IPS DF 6.9 (cell line): ENCODE measurements around the gene CCND1.

Experiments
- DNase-seq: peaks from one replicate; pipeline ENCODE4 v3.0.0-alpha.2; 2013; ENCODE audit warnings: low read depth, low spot score
- H3K27ac ChIP-seq: one replicate; pipeline ENCODE4 v1.5.1; 2013; ENCODE audit warnings: low read length, control low read depth
- H3K27me3 ChIP-seq: 2 replicates; pipeline ENCODE4 v1.6.1; 2013; ENCODE audit warnings: mild to moderate bottlenecking, low read length; ENCODE audit not compliant: control insufficient read depth, insufficient read depth
- H3K36me3 ChIP-seq: 2 replicates; pipeline ENCODE4 v1.6.1; 2013; ENCODE audit warnings: low read length; ENCODE audit not compliant: control insufficient read depth, insufficient read depth
- H3K4me1 ChIP-seq: 2 replicates; pipeline ENCODE4 v1.6.1; 2013; ENCODE audit warnings: low read length; ENCODE audit not compliant: control insufficient read depth, insufficient read depth
- H3K4me3 ChIP-seq: 2 replicates; pipeline ENCODE4 v1.5.1; 2013; ENCODE audit warnings: mild to moderate bottlenecking, low read length
- H3K9me3 ChIP-seq: 2 replicates; pipeline ENCODE4 v1.6.1; 2013; ENCODE audit warnings: low read length, inconsistent platforms; ENCODE audit not compliant: control insufficient read depth, insufficient read depth
- WGBS: extraction: QIAGEN DNeasy Blood & Tissue Kit; methylation state at CpG from one replicate; pipeline ENCODE4 v1.1.7; 2013; ENCODE audit warnings: mixed read lengths, missing lambda C conversion rate; ENCODE audit not compliant: insufficient read length, insufficient coverage; 5-methylcytosine and 5-hydroxymethylcytosine counted together

The CCND1 gene

GRCh38 chr11:69660001-69660500, 19.1 kb downstream of the CCND1 start:
- Histone ChIP-seq H3K27me3 (no peaks in the 10 kb centered on the region), H3K27ac (no peak overlapping the region), H3K4me3 (no peak overlapping the region), H3K4me1 (peaks cover 9% of the 10 kb centered on the region), H3K9me3 (no peaks in the 10 kb centered on the region), H3K36me3 (no peaks in the 10 kb centered on the region)
- whole genome bisulfite sequencing = no CpG with 5 or more reads among the region's 4 CpGs
- DNase-seq = no peak

- Histone ChIP-seq H3K27ac (no peak overlapping the region), H3K27me3 (no peaks in the 10 kb centered on the region), H3K36me3 (no peaks in the 10 kb centered on the region), H3K4me1 (peaks cover 9% of the 10 kb centered on the region), H3K4me3 (no peak overlapping the region), H3K9me3 (no peaks in the 10 kb centered on the region)
- WGBS = no CpG with 5 or more reads among the region's 10 CpGs
- no peak for DNase-seq
These were observed 20.4 kb downstream of the CCND1 start for GRCh38 chr11:69661413-69661715.

GRCh38 chr11:69662021-69662698, 21.2 kb downstream of the CCND1 start:
- Histone ChIP-seq H3K4me3 (no peak overlapping the region), H3K27ac (no peak overlapping the region), H3K9me3 (no peaks in the 10 kb centered on the region), H3K27me3 (no peaks in the 10 kb centered on the region), H3K36me3 (no peaks in the 10 kb centered on the region), H3K4me1 (peaks cover 9% of the 10 kb centered on the region)
- DNase-seq = no peak
- no CpG with 5 or more reads among the region's 16 CpGs for WGBS

- Histone ChIP-seq H3K4me1 (peaks cover 7% of the 10 kb centered on the region), H3K27ac (no peak overlapping the region)
These were observed 21.9 kb downstream of the CCND1 start for GRCh38 chr11:69662806-69663205.

GRCh38 chr11:69663326-69663725, 22.4 kb downstream of the CCND1 start:
- H3K27me3 ChIP-seq = no peaks in the 10 kb centered on the region
- no peak overlapping the region for H3K4me3 ChIP-seq
- no peaks in the 10 kb centered on the region for H3K36me3 ChIP-seq
- no peak overlapping the region for H3K27ac ChIP-seq
- DNase-seq = no peak
- H3K4me1 ChIP-seq = peaks cover 5% of the 10 kb centered on the region
- no peaks in the 10 kb centered on the region for H3K9me3 ChIP-seq
- no CpG with 5 or more reads among the region's 6 CpGs for WGBS

More at GRCh38 chr11:69662806-69663205, 21.9 kb downstream of the CCND1 start:
- H3K36me3 ChIP-seq = no peaks in the 10 kb centered on the region
- no peaks in the 10 kb centered on the region for H3K9me3 ChIP-seq
- H3K4me3 ChIP-seq = no peak overlapping the region
- no CpG with 5 or more reads among the region's 13 CpGs for WGBS
- no peak for DNase-seq
- H3K27me3 ChIP-seq = no peaks in the 10 kb centered on the region

- H3K9me3 ChIP-seq = no peaks in the 10 kb centered on the region
- no peaks in the 10 kb centered on the region for H3K27me3 ChIP-seq
- DNase-seq = no peak
- WGBS = no CpG with 5 or more reads among the region's 17 CpGs
- H3K36me3 ChIP-seq = 0 out of 2 replicates have a peak, but pooled peaks cover 1% of the 10 kb centered on the region
- no peak overlapping the region for H3K4me3 ChIP-seq
- peaks cover 2% of the 10 kb centered on the region; the same call in 1 of the 2 replicates for H3K4me1 ChIP-seq
- no peak overlapping the region for H3K27ac ChIP-seq
These were observed 23.3 kb downstream of the CCND1 start for GRCh38 chr11:69664103-69664775.

- Histone ChIP-seq H3K36me3 (0 out of 2 replicates have a peak, but pooled peaks cover 3% of the 10 kb centered on the region), H3K4me3 (no peak overlapping the region), H3K27me3 (no peaks in the 10 kb centered on the region), H3K9me3 (no peaks in the 10 kb centered on the region), H3K4me1 (peaks cover 2% of the 10 kb centered on the region; the same call in 1 of the 2 replicates), H3K27ac (no peak overlapping the region)
- no CpG with 5 or more reads among the region's 8 CpGs for WGBS
- no peak for DNase-seq
These were observed 23.9 kb downstream of the CCND1 start for GRCh38 chr11:69664901-69665300.

GRCh38 chr11:69665669-69666068, 24.7 kb downstream of the CCND1 start:
- Histone ChIP-seq H3K27me3 (no peaks in the 10 kb centered on the region), H3K9me3 (no peaks in the 10 kb centered on the region), H3K27ac (no peak overlapping the region), H3K36me3 (0 out of 2 replicates have a peak, but pooled peaks cover 3% of the 10 kb centered on the region), H3K4me1 (peaks cover 2% of the 10 kb centered on the region; the same call in 1 of the 2 replicates), H3K4me3 (no peak overlapping the region)
- no CpG with 5 or more reads among the region's 11 CpGs for WGBS
- DNase-seq = no peak

GRCh38 chr11:69666261-69666660, 25.3 kb downstream of the CCND1 start:
- no CpG with 5 or more reads among the region's 14 CpGs for WGBS
- Histone ChIP-seq H3K36me3 (0 out of 2 replicates have a peak, but pooled peaks cover 3% of the 10 kb centered on the region), H3K27me3 (no peaks in the 10 kb centered on the region), H3K9me3 (no peaks in the 10 kb centered on the region), H3K27ac (no peak overlapping the region), H3K4me1 (peaks cover 2% of the 10 kb centered on the region; the same call in 1 of the 2 replicates), H3K4me3 (no peak overlapping the region)
- no peak for DNase-seq

GRCh38 chr11:69666752-69667536, 26.0 kb downstream of the CCND1 start:
- H3K4me1 ChIP-seq = peaks cover 2% of the 10 kb centered on the region; the same call in 1 of the 2 replicates
- no peaks in the 10 kb centered on the region for H3K9me3 ChIP-seq
- no peak overlapping the region for H3K27ac ChIP-seq
- WGBS = 100% methylated on average over 6 of the region's 33 CpGs
- peaks cover 4% of the 10 kb centered on the region; the same call in 1 of the 2 replicates for H3K36me3 ChIP-seq
- no peak for DNase-seq
- H3K27me3 ChIP-seq = no peaks in the 10 kb centered on the region
- no peak overlapping the region for H3K4me3 ChIP-seq
